Left renal cortex interstitium (tissue), 4 donors: ENCODE results near the gene CLRN1. TPM values are rescaled to one million over a fixed set of nuclear protein-coding genes. Genes with fewer than 3 reads are reported as not detected.

Experiments used
- DNase-seq, 4 donors: peaks; one replicate each; pipeline ENCODE4 v3.0.0-alpha.2; 2013; ENCODE audit warnings: low read depth in 4 of 4, low spot score in 2 of 4, missing footprints in 1 of 4
- polyA plus RNA-seq, 4 donors: library from polyadenylated mRNA; unstranded; fragments of 120-200 nt; gene quantifications; one replicate each; pipeline ENCODE4 v1.2.1, GENCODE V29; 2013; ENCODE audit not compliant: insufficient read length in 4 of 4

The CLRN1 gene
- polyA plus RNA-seq, 4 donors = not detected

DNA sequence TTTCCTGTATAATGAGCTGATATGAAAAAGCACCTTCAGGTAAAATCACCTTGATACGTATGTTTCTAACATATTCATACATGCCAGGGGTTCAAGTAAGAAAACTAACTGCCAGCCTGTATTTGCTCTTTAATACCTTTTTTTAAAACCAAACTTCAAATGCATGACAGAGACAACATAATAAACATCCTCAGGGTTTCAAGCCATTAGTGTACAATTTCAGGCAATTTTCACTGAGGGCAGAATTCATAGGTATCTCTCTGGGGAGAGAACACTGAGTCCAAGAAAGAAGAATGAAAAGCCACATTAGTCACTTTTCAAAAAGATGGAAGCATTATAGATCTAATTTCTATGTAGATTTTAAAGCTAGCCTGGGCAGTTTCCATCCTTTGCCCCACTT lies 94.2 kb downstream of the CLRN1 start:
- DNase-seq = no peak

DNA sequence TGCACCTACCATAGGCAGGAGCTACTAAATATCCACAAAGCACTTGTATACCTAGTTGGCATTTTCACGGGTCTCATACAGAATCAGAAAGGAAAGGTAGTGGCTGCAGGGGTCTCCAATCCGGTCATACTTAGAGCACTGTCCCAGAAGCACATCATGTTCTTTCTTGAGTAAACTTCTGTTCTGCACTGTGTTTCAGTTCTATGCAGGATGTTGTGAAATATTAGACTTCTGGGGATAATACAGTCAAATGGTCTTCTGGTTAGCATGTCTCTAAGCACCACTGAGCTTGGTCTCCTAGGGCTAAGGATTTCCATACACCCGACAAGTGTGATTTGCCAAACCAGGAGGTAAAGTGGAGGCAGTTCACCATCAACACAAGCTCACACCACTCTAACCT lies 95.2 kb downstream of the CLRN1 start:
- no peak for DNase-seq

DNA sequence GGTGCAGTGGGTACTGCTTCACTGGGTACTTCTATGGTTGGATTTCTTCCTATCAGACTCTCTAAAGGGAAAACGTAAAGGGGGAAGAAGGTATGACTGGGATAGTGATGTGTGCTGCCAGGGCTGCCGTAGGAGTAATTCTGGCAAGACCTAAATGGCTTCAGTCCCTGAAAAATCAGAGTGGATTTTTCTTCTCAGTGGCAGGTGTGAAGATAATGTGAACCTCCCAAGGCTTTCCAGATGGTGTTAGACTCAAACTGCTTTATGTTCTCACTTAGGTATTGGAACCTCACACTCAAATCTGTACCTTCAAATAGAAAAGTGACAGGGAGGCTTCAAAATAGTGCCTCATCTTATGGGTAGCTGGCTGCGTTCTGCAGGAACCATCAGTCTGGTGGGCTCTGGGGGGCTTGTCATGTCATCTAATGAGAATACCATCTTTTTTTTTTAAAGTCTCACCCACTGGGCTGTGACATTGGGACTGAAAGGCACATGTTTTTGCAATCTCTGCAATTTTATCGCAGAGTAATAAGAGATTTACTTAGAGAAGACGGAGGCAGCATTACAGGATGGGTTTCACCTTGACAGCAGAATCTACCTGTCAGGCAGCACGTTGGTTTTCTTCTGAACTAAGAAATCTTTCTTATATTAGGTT lies 95.8 kb downstream of the CLRN1 start:
- DNase-seq = no peak

Other genes starting within 250 kb of the CLRN1 start
- gene SIAH2, start 209.6 kb downstream of the CLRN1 start, polyA plus RNA-seq = 10 to 100 TPM; 16.8 to 20.2 (median 18.8) TPM
- not detected for gene MINDY4B, start 67.3 kb downstream of the CLRN1 start, polyA plus RNA-seq
- 1 to 10 TPM; 1.6 to 3.0 (median 2.2) TPM for gene MED12L, start 112.9 kb upstream of the CLRN1 start, polyA plus RNA-seq
- gene GPR171, start 230.5 kb upstream of the CLRN1 start, polyA plus RNA-seq = under 1 TPM in 3 of 4 donors, not detected in 1; 0.11 to 0.40 (median 0.33) TPM